Measurements from ENCODE around the gene FHIP1B.
A peak's percentile ranks its signal among the peaks of the same experiment; 100 is the strongest.

FHIP1B gene

DNA sequence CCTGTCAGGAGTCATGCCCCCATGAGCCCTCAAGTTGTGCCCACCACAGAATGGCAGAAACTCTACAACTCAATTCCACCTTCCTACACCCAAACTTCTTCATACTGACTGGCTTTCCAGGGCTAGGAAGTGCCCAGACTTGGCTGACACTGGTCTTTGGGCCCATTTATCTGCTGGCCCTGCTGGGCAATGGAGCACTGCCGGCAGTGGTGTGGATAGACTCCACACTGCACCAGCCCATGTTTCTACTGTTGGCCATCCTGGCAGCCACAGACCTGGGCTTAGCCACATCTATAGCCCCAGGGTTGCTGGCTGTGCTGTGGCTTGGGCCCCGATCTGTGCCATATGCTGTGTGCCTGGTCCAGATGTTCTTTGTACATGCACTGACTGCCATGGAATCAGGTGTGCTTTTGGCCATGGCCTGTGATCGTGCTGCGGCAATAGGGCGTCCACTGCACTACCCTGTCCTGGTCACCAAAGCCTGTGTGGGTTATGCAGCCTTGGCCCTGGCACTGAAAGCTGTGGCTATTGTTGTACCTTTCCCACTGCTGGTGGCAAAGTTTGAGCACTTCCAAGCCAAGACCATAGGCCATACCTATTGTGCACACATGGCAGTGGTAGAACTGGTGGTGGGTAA lies 35.1 kb downstream of the FHIP1B start, which contains the start of gene OR52W1:
TSS of gene OR52W1 (plus strand) at position 51 of the 637 bp plus-strand sequence. CDS start at position 51, 0 bp downstream.
- ATAC-seq = no peak

DNA sequence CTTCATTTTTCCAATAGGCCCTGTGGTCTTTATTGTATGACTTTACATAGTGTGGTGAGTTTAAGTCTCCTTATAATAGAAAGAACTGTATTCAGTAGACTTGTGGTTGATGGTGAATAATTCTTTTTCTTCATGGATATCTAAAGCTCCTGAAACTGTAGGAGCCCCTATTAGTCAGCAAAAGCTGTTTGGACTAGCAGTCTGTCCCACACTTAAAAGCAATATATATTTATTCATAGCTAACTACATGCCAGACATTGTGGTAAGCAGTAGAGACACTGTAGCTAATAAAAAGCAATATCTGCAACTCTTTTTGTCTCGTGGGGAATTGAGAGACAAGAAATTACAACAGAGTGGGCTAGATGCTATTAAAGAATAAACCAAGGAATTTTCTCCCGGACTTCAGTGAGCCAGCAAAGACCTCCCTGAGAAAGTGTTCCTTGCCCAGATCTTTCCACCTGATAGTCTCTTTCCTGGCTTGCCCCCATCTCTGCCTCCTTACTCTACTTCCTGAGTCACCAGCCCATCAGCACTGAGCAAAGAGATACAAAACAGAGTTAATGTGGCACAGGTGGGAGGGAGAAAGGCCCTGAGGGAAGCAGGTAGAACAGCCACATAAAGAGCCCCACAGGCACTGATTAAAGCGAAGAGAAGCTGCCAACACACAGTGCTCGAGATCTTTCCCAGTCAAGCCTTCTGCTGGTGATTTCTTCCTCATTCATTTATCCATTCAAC lies 36.8 kb downstream of the FHIP1B start:
- no peak for ATAC-seq

DNA sequence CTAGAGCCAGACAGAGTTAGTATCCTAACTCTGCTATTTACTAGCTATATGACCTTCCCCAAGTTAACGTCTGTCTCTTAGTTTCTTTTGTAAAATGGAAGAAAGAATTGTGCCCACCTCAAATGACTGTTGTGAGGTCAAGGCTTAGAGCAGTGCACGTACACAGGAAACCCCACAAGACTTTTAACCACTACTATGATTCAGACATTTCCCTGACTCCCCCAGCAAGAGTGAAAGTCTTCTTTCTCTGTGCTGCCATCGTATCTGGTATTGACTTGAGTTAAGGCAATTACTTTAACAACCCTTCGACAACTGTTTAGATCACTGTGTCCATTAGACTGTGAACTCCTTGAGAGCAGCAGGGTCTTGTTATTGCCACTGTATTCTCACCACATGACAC lies 38.0 kb downstream of the FHIP1B start:
- ATAC-seq = peak in 1 of 2 donors; percentile 64

DNA sequence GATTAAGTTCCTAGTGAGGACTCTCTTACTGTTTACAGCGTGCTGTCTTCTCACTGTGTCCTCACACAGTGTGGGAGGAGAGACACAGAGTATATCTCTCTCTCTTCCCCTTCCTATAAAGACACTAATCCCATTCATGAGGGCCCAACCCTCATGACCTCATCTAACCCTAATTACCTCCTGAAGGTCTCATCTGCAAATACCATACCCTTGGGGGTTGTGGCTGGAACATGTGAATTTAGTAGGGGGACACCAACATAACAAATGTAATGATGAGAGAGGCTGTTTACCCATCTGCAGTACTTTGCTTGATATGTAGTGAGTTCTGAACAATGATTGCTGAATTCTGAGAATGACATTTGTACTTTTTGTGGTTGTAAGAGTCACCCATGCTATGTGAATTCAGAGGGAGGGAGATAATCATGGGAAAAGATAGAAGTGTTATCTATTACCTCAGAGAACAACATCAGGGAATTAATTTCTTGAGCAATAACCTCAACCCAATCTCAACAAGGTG lies 40.3 kb downstream of the FHIP1B start:
- ATAC-seq = peak in 1 of 2 donors; percentile 34

DNA sequence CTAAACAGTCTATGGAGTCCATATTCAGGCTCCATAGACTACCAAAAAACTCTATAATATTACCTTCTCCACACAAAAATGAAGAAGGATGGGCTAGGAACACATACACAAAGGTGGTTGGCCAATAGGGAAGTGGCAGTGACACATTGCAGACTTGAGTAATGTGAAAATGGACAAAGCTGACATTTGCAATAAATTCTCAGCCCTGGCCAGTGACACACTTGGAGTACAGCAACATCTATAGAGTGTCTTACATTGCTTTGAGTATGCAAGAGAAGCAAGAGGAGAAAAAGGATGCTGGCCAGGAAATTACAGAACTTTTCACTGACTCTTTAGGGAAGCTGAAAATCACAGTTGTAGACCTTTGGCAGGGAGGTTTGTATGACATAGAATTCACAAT lies 42.7 kb downstream of the FHIP1B start:
- no peak for ATAC-seq

DNA sequence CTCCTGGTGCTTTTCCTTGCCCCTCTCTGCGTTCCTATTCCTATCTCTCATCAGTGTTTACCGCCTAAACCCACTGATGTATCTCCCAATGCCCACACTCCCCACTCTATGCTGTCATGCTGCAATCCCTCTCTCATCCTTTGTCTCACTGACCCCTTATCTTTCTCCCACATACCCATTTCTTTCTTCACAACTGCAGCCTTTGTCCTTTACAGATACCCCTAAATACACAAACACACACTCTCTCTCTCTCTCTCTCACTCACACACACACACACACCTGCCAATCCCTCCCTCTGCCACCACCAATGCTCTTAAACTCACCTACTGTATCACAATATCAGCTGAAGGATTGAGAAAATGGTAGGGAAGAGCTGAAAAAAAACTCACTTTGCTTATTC lies 59.0 kb downstream of the FHIP1B start:
- no peak for ATAC-seq

DNA sequence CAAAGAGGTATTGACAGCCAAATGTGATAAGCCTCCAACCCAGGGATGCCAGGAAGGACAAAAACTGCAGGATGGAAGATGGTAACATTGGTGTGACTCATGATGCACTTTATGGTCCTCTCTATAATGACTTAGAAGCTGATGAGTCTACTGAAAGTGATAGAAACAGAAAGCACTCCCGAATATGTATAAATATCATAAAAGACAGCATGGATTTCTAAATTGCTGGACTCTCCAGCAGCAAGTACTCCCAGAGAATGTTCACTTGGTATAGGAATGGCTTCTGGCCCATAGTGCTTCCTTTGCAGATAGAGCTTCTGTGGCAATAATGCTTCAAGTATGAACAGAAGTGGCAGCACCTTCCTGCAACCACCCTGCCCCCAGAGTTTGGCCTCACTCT lies 64.2 kb downstream of the FHIP1B start, which contains the start of gene OR52B2:
TSS of gene OR52B2 (minus strand) at position 101 of the 400 bp plus-strand sequence. CDS start at position 101, 0 bp downstream.
- ATAC-seq = no peak
